Fibroblast of lung (primary cell): ENCODE results near the gene L2HGDH. TPM values are rescaled to one million over a fixed set of nuclear protein-coding genes. Genes with fewer than 3 reads are reported as not detected.

Experiments
- DNase-seq, 2 donors: peaks; one replicate each; pipeline versions ENCODE4 v3.0.0 to v3.0.0-alpha.2; 2010; ENCODE audit warnings: low read depth in 2 of 2
- H2AFZ ChIP-seq: 2 replicates; pipeline ENCODE4 v1.5.1; 2012; ENCODE audit warnings: low read length, control low read depth, inconsistent platforms
- H3K27ac ChIP-seq: 2 replicates; pipeline ENCODE4 v1.5.1; 2011; ENCODE audit warnings: low read length, control low read depth; ENCODE audit not compliant: insufficient read depth
- H3K27me3 ChIP-seq: 2 replicates; pipeline ENCODE4 v1.5.1; 2011; ENCODE audit warnings: mild to moderate bottlenecking, low read length; ENCODE audit not compliant: control insufficient read depth, insufficient read depth
- H3K36me3 ChIP-seq: 2 replicates; pipeline ENCODE4 v1.5.1; 2011; ENCODE audit warnings: low read length; ENCODE audit not compliant: control insufficient read depth, insufficient read depth
- H3K4me1 ChIP-seq: 2 replicates; pipeline ENCODE4 v1.5.1; 2011; ENCODE audit warnings: low read length; ENCODE audit not compliant: control insufficient read depth, insufficient read depth; ENCODE audit errors: extremely low read depth
- H3K4me2 ChIP-seq: 2 replicates; pipeline ENCODE4 v1.5.1; 2011; ENCODE audit warnings: low read length, control low read depth; ENCODE audit not compliant: insufficient read depth; ENCODE audit errors: extremely low read depth
- H3K4me3 ChIP-seq, 4 experiments: fragments of 200-600 bp in 1 of 4; sonication (generic) in 1 of 4; replicated peaks in 1 of 4; 2 replicates each; pipeline ENCODE4 v1.5.1; 2011 to 2016; ENCODE audit warnings: low read length in 4 of 4, low read depth in 3 of 4, mild to moderate bottlenecking in 3 of 4, control low read depth in 2 of 4, inconsistent platforms in 1 of 4, mixed read lengths in 1 of 4; ENCODE audit not compliant: insufficient read depth in 1 of 4; ENCODE audit errors: control extremely low read depth in 1 of 4
- H3K79me2 ChIP-seq: 2 replicates; pipeline ENCODE4 v1.5.1; 2012; ENCODE audit warnings: mild to moderate bottlenecking, low read length, inconsistent platforms; ENCODE audit not compliant: control insufficient read depth, insufficient read depth
- H3K9ac ChIP-seq: 2 replicates; pipeline ENCODE4 v1.5.1; 2011; ENCODE audit warnings: mild to moderate bottlenecking, low read length, control low read depth; ENCODE audit not compliant: insufficient read depth
- H3K9me3 ChIP-seq: 2 replicates; pipeline ENCODE4 v1.5.1; 2012; ENCODE audit warnings: low read depth, low read length; ENCODE audit not compliant: control insufficient read depth, insufficient read depth
- H4K20me1 ChIP-seq: 2 replicates; pipeline ENCODE4 v1.5.1; 2011; ENCODE audit warnings: low read length; ENCODE audit not compliant: control insufficient read depth, insufficient read depth; ENCODE audit errors: extremely low read depth
- EZH2 ChIP-seq: IDR thresholded peaks from 2 replicates; pipeline ENCODE4 v1.5.1; 2012; ENCODE audit warnings: low read length, control low read depth, mild to moderate bottlenecking; ENCODE audit errors: missing control alignments
- polyA plus RNA-seq, 2 donors: library from polyadenylated mRNA; depleted of rRNA in 1 of 2; stranded (reverse) in 1 of 2; unstranded in 1 of 2; fragments of >200 nt; gene quantifications; 2 replicates each; pipeline ENCODE4 v1.2.1, GENCODE V29; 2011 to 2012; ENCODE audit warnings: missing spikeins in 1 of 2
- total RNA-seq: library from RNA; depleted of rRNA; stranded (reverse); fragments of >200 nt; gene quantifications from 2 replicates; pipeline ENCODE4 v1.2.1, GENCODE V29; 2014
- TF ChIP-seq, protein P1 (sequence below), 2 donors: IDR thresholded peaks in 1 of 2; conservative IDR thresholded peaks in 1 of 2; 1 replicate in 1 of 2; 2 replicates in 1 of 2; pipeline ENCODE4 v1.5.1; 2011 to 2012; ENCODE audit warnings: low read length in 2 of 2, control low read depth in 1 of 2, inconsistent platforms in 1 of 2, low read depth in 1 of 2, mild to moderate bottlenecking in 1 of 2

Gene L2HGDH
- total and polyA plus RNA-seq, 2 donors (not counting 1 experiment from before 2014, with no cell fraction given): 3.0 to 3.8 TPM

DNA sequence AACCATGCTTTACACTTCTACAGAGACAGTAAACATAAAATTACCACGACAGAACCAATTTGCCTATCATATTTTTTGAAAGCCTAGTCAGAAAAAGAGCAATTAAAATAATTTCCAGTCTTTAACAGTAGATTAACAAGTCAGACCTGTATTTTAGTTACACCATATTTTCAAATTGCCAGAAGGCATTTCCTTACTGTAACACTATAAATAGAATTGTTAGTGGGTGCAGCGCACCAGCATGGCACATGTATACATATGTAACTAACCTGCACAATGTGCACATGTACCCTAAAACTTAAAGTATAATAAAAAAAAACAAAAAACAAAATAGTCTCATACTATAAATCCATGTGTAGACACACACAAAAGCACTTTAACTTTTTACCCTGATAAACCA is 96.6 kb downstream of the L2HGDH start:
- H3K36me3 ChIP-seq: no peaks in the 10 kb centered on the region
- TF ChIP-seq EZH2: no peak
- TF ChIP-seq, protein P1, sequence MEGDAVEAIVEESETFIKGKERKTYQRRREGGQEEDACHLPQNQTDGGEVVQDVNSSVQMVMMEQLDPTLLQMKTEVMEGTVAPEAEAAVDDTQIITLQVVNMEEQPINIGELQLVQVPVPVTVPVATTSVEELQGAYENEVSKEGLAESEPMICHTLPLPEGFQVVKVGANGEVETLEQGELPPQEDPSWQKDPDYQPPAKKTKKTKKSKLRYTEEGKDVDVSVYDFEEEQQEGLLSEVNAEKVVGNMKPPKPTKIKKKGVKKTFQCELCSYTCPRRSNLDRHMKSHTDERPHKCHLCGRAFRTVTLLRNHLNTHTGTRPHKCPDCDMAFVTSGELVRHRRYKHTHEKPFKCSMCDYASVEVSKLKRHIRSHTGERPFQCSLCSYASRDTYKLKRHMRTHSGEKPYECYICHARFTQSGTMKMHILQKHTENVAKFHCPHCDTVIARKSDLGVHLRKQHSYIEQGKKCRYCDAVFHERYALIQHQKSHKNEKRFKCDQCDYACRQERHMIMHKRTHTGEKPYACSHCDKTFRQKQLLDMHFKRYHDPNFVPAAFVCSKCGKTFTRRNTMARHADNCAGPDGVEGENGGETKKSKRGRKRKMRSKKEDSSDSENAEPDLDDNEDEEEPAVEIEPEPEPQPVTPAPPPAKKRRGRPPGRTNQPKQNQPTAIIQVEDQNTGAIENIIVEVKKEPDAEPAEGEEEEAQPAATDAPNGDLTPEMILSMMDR (conservative IDR thresholded peaks at IDR 0.05 in 1 of 2, IDR thresholded peaks at IDR 0.05 in 1 of 2; ENCODE audit: low read depth in 1 of 2, low read length in 2 of 2): no peak
- H3K79me2 ChIP-seq: peaks cover 18% of the 10 kb centered on the region
- no peak overlapping the region for H3K4me2 ChIP-seq
- no peaks in the 10 kb centered on the region for H3K4me1 ChIP-seq
- H4K20me1 ChIP-seq: no peaks in the 10 kb centered on the region
- H3K9ac ChIP-seq: no peak overlapping the region
- no peak for DNase-seq
- no peak overlapping the region for H3K4me3 ChIP-seq
- H3K27me3 ChIP-seq: no peaks in the 10 kb centered on the region
- no peaks in the 10 kb centered on the region for H3K9me3 ChIP-seq
- H3K27ac ChIP-seq: no peak overlapping the region
- no peak overlapping the region for H2AFZ ChIP-seq

DNA sequence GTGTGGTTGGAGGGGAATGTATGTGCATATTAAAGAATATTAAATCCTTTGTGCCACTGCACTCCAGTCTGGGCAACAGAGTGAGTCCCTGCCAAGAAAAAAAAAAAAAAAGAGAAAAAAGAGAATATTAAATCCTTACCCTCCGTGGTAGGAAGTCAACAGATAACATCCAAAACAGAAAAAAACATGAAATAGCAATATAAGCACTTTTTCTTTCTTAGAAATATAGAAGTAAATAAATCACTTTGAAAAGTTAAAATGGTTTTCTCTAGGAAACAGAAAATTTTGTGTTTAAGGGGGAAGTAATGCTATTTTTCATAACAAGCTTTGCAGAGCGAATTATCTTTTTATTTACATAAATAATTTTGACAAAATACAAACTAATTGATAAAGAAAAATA is 98.2 kb downstream of the L2HGDH start:
- no peak for TF ChIP-seq EZH2
- TF ChIP-seq, protein P1 (conservative IDR thresholded peaks at IDR 0.05 in 1 of 2, IDR thresholded peaks at IDR 0.05 in 1 of 2; ENCODE audit: low read depth in 1 of 2, low read length in 2 of 2): no peak
- Histone ChIP-seq H3K36me3 (no peaks in the 10 kb centered on the region), H3K9me3 (no peaks in the 10 kb centered on the region), H4K20me1 (no peaks in the 10 kb centered on the region), H3K4me3 (no peak overlapping the region), H3K27me3 (no peaks in the 10 kb centered on the region), H3K27ac (no peak overlapping the region), H3K4me2 (no peak overlapping the region), H3K79me2 (peaks cover 14% of the 10 kb centered on the region), H3K9ac (no peak overlapping the region), H3K4me1 (no peaks in the 10 kb centered on the region), H2AFZ (no peak overlapping the region)
- no peak for DNase-seq

DNA sequence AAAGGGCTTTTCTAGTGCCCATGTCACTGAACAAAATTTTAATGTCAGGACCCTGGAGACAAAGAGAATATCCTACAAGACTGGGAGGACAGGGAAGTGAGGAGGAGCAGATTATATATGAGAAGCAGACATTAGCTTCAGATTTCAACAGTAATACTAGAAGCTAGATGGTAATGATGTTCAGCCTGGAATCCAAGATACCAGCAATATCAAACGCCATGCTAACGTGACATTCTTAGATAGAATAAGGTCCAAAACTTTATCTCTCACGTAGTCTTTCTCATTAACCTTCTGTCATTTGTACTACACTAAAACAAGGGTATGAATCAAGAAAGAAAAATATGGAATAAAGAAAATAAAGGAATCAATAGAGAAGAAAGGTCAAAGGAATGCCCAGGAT is 99.3 kb downstream of the L2HGDH start:
- TF ChIP-seq, protein P1 (conservative IDR thresholded peaks at IDR 0.05 in 1 of 2, IDR thresholded peaks at IDR 0.05 in 1 of 2; ENCODE audit: low read depth in 1 of 2, low read length in 2 of 2): no peak
- no peak for TF ChIP-seq EZH2
- Histone ChIP-seq H3K4me2 (no peak overlapping the region), H4K20me1 (no peaks in the 10 kb centered on the region)

More for the DNA sequence above, 99.3 kb downstream of the L2HGDH start:
- H3K4me1 ChIP-seq: no peaks in the 10 kb centered on the region
- H2AFZ ChIP-seq: no peak overlapping the region
- H3K4me3 ChIP-seq: no peak overlapping the region
- no peaks in the 10 kb centered on the region for H3K36me3 ChIP-seq
- DNase-seq: no peak
- no peak overlapping the region for H3K9ac ChIP-seq
- H3K27ac ChIP-seq: no peak overlapping the region
- no peaks in the 10 kb centered on the region for H3K9me3 ChIP-seq
- no peaks in the 10 kb centered on the region for H3K27me3 ChIP-seq
- peaks cover 8% of the 10 kb centered on the region for H3K79me2 ChIP-seq
